ENCODE data around the gene SNRNP200. TPM values are rescaled to one million over a fixed set of nuclear protein-coding genes. Genes with fewer than 3 reads are reported as not detected.

The SNRNP200 gene
- total RNA-seq, 1 experiment from 2014 or later: 231 TPM

GRCh38 chr2:96239091-96239490 is 66.3 kb downstream of the SNRNP200 start:
- BruUV-seq (replicated peaks): no TSS peak
- no peak for TF ChIP-seq POLR2AphosphoS5 (IDR thresholded peaks at IDR 0.05; ENCODE audit: low read depth, low read length)
- no peak for TF ChIP-seq TCF7L2 (IDR thresholded peaks at IDR 0.05; ENCODE audit: low read depth, low read length)
- TF ChIP-seq CTCF (IDR thresholded peaks at IDR 0.05): no peak
- no peak for TF ChIP-seq REST (IDR thresholded peaks at IDR 0.05; ENCODE audit: insufficient read depth in 1 of 2, low read depth in 2 of 2, low read length in 1 of 2)
- no peak for TF ChIP-seq SIN3A (IDR thresholded peaks at IDR 0.05; ENCODE audit: borderline replicate concordance, insufficient read depth, low read depth, low read length)
- intact Hi-C loops (cut with micrococcal nuclease; ENCODE audit: unreplicated experiment) (no loop called here), in situ Hi-C loops (cut with HindIII; ENCODE audit: low pct_unique_long_range_greater_than_20kb, low sequenced_read_pairs) (no loop called here)
- no peak for ATAC-seq
- CTCF ChIA-PET: no interaction called here
- H3K4me1 ChIP-seq (ENCODE audit: control insufficient read depth, insufficient read depth, low read length): no peaks in the 10 kb centered on the region
- DNase-seq (ENCODE audit: low read depth, low spot score): no peak
- H3K27ac ChIP-seq (ENCODE audit: low read length): no peak overlapping the region
- H3K9me3 ChIP-seq (ENCODE audit: control insufficient read depth, insufficient read depth, low read depth, low read length): no peaks in the 10 kb centered on the region
- H3K4me3 ChIP-seq (ENCODE audit: low read depth in 2 of 2, low read length in 2 of 2): no peak overlapping the region
- no peaks in the 10 kb centered on the region for H3K36me3 ChIP-seq (ENCODE audit: control insufficient read depth, insufficient read depth, low read length)
- no peaks in the 10 kb centered on the region for H3K27me3 ChIP-seq (ENCODE audit: control insufficient read depth, insufficient read depth, low read length)
- POLR2A ChIA-PET: no interaction called here

GRCh38 chr2:96238266-96238665 is 67.1 kb downstream of the SNRNP200 start:
- intact Hi-C loops (cut with micrococcal nuclease; ENCODE audit: unreplicated experiment) (no loop called here), in situ Hi-C loops (cut with HindIII; ENCODE audit: low pct_unique_long_range_greater_than_20kb, low sequenced_read_pairs) (no loop called here)
- Histone ChIP-seq H3K4me3 (ENCODE audit: low read depth in 2 of 2, low read length in 2 of 2) (no peak overlapping the region), H3K27ac (ENCODE audit: low read length) (no peak overlapping the region), H3K4me1 (ENCODE audit: control insufficient read depth, insufficient read depth, low read length) (no peaks in the 10 kb centered on the region), H3K27me3 (ENCODE audit: control insufficient read depth, insufficient read depth, low read length) (no peaks in the 10 kb centered on the region), H3K9me3 (ENCODE audit: control insufficient read depth, insufficient read depth, low read depth, low read length) (no peaks in the 10 kb centered on the region), H3K36me3 (ENCODE audit: control insufficient read depth, insufficient read depth, low read length) (no peaks in the 10 kb centered on the region)
- POLR2A ChIA-PET: interaction anchor here (0.6 kb wide), 1 partner anchor 25 kb away, joined by 10 read pairs; no protein-coding TSS in a partner anchor
- DNase-seq (ENCODE audit: low read depth, low spot score) (no peak), ATAC-seq (no peak)
- CTCF ChIA-PET: no interaction called here
- TF ChIP-seq CTCF (IDR thresholded peaks at IDR 0.05): no peak
- no peak for TF ChIP-seq TCF7L2 (IDR thresholded peaks at IDR 0.05; ENCODE audit: low read depth, low read length)
- no peak for TF ChIP-seq SIN3A (IDR thresholded peaks at IDR 0.05; ENCODE audit: borderline replicate concordance, insufficient read depth, low read depth, low read length)
- TF ChIP-seq REST (IDR thresholded peaks at IDR 0.05; ENCODE audit: insufficient read depth in 1 of 2, low read depth in 2 of 2, low read length in 1 of 2): no peak
- BruUV-seq (replicated peaks): no TSS peak

Data from Panc1 (cell line).